Measurements from ENCODE around the gene ATP1A3. TPM values are rescaled to one million over a fixed set of nuclear protein-coding genes. Genes with fewer than 3 reads are reported as not detected.
A peak's percentile ranks its signal among the peaks of the same experiment; 100 is the strongest.
"Not testable (repeated sequence)": the region's sequence is repeated elsewhere in the genome, so short reads cannot be mapped to it uniquely, and the experiment has no call there.

Gene ATP1A3
- polyA plus RNA-seq, 6 donors from 2014 or later: 0.29 to 1.1 (median 0.45) TPM; not detected in 1

- Mint-ChIP-seq H3K27ac (peak overlapping the region; percentile 64 to 99 (median 97)), H3K4me3 (peak overlapping the region; percentile 75 to 96 (median 88)), H3K27me3 (no peaks in the 10 kb centered on the region), H3K36me3 (no peaks in the 10 kb centered on the region), H3K9me3 (no peaks in the 10 kb centered on the region), H3K4me1 (peaks cover 61 to 70% (median 64%) of the 10 kb centered on the region in 3 donors)
- no peak for DNase-seq
- ATAC-seq (ENCODE audit: low read depth in 2 of 2): no peak
These were observed 52.4 kb downstream of the ATP1A3 start for GRCh38 chr19:41941410-41942202.

- DNase-seq (peak; percentile 49), ATAC-seq (ENCODE audit: low read depth in 2 of 2) (no peak)
- Mint-ChIP-seq H3K9me3 (no peaks in the 10 kb centered on the region), H3K27ac (peak overlapping the region; percentile 80 to 99 (median 97)), H3K4me3 (peak overlapping the region; percentile 78 to 96 (median 92)), H3K36me3 (no peaks in the 10 kb centered on the region), H3K27me3 (no peaks in the 10 kb centered on the region), H3K4me1 (peaks cover 60 to 70% (median 63%) of the 10 kb centered on the region in 3 donors)
These were observed 53.2 kb downstream of the ATP1A3 start for GRCh38 chr19:41940731-41941409.

- ATAC-seq (ENCODE audit: low read depth in 2 of 2): peak; percentile 63 to 65
- no peaks in the 10 kb centered on the region for H3K9me3 Mint-ChIP-seq
- H3K27me3 Mint-ChIP-seq: peaks cover 0 to 6% (median 4%) of the 10 kb centered on the region in 3 donors
- H3K36me3 Mint-ChIP-seq: no peaks in the 10 kb centered on the region
- peak; percentile 83 for DNase-seq
- H3K4me3 Mint-ChIP-seq: peak overlapping the region; percentile 78 to 96 (median 92)
- H3K27ac Mint-ChIP-seq: peak overlapping the region; percentile 80 to 99 (median 96)
- H3K4me1 Mint-ChIP-seq: peaks cover 58 to 67% (median 59%) of the 10 kb centered on the region in 3 donors
These were observed 53.9 kb downstream of the ATP1A3 start for GRCh38 chr19:41939861-41940730.

- not testable (repeated sequence) for ATAC-seq (ENCODE audit: low read depth in 2 of 2); DNase-seq; H3K9me3 Mint-ChIP-seq; H3K36me3 Mint-ChIP-seq; H3K27me3 Mint-ChIP-seq
- H3K4me1 Mint-ChIP-seq: peaks cover 57 to 67% (median 59%) of the 10 kb centered on the region in 3 donors
- H3K4me3 Mint-ChIP-seq: peak overlapping the region in 4 of 8 donors; percentile 47 to 91 (median 82)
- peak overlapping the region in 4 of 6 donors; percentile 9 to 99 (median 62) for H3K27ac Mint-ChIP-seq
These were observed 54.8 kb downstream of the ATP1A3 start for GRCh38 chr19:41939209-41939608.

GRCh38 chr19:41937525-41938468 is 56.2 kb downstream of the ATP1A3 start:
- Mint-ChIP-seq H3K9me3 (no peaks in the 10 kb centered on the region), H3K27me3 (peaks cover 0 to 8% (median 8%) of the 10 kb centered on the region in 3 donors), H3K36me3 (no peaks in the 10 kb centered on the region), H3K27ac (peak overlapping the region; percentile 43 to 92 (median 76)), H3K4me3 (peak overlapping the region in 7 of 8 donors; percentile 4 to 85 (median 22)), H3K4me1 (peaks cover 54 to 64% (median 63%) of the 10 kb centered on the region in 3 donors)
- ATAC-seq (ENCODE audit: low read depth in 2 of 2) (no peak), DNase-seq (no peak)

- no peak for ATAC-seq (ENCODE audit: low read depth in 2 of 2)
- H3K4me1 Mint-ChIP-seq: peaks cover 55 to 63% (median 59%) of the 10 kb centered on the region in 3 donors
- H3K27me3 Mint-ChIP-seq: peaks cover 0 to 8% (median 8%) of the 10 kb centered on the region in 3 donors
- peak overlapping the region in 4 of 6 donors; percentile 61 to 92 (median 80) for H3K27ac Mint-ChIP-seq
- H3K36me3 Mint-ChIP-seq: no peaks in the 10 kb centered on the region
- H3K9me3 Mint-ChIP-seq: no peaks in the 10 kb centered on the region
- H3K4me3 Mint-ChIP-seq: peak overlapping the region in 3 of 8 donors; percentile 1 to 44 (median 32)
- no peak for DNase-seq
These were observed 57.1 kb downstream of the ATP1A3 start for GRCh38 chr19:41936961-41937360.

GRCh38 chr19:41936416-41936850 is 57.6 kb downstream of the ATP1A3 start:
- H3K4me1 Mint-ChIP-seq: peaks cover 53 to 59% (median 55%) of the 10 kb centered on the region in 3 donors

GRCh38 chr19:41935760-41936415 is 58.1 kb downstream of the ATP1A3 start:
- H3K4me3 Mint-ChIP-seq: peak overlapping the region in 1 of 8 donors; percentile 42
- peak overlapping the region in 1 of 6 donors; percentile 92 for H3K27ac Mint-ChIP-seq
- peaks cover 0 to 8% (median 8%) of the 10 kb centered on the region in 3 donors for H3K27me3 Mint-ChIP-seq
- no peak for DNase-seq
- no peaks in the 10 kb centered on the region for H3K36me3 Mint-ChIP-seq
- ATAC-seq (ENCODE audit: low read depth in 2 of 2): no peak
- no peaks in the 10 kb centered on the region for H3K9me3 Mint-ChIP-seq
- H3K4me1 Mint-ChIP-seq: peaks cover 54 to 60% (median 55%) of the 10 kb centered on the region in 3 donors

More at GRCh38 chr19:41936416-41936850, 57.6 kb downstream of the ATP1A3 start:
- Mint-ChIP-seq H3K9me3 (no peaks in the 10 kb centered on the region), H3K27me3 (peaks cover 0 to 8% (median 8%) of the 10 kb centered on the region in 3 donors), H3K36me3 (no peaks in the 10 kb centered on the region), H3K4me3 (peak overlapping the region in 3 of 8 donors; percentile 1 to 44 (median 39)), H3K27ac (peak overlapping the region in 5 of 6 donors; percentile 61 to 92 (median 79))
- ATAC-seq (ENCODE audit: low read depth in 2 of 2) (no peak), DNase-seq (no peak)

GRCh38 chr19:41934849-41935374 is 59.1 kb downstream of the ATP1A3 start:
- H3K36me3 Mint-ChIP-seq: no peaks in the 10 kb centered on the region
- ATAC-seq (ENCODE audit: low read depth in 2 of 2): peak; percentile 80 to 83
- no peaks in the 10 kb centered on the region for H3K9me3 Mint-ChIP-seq
- H3K27me3 Mint-ChIP-seq: peaks cover 0 to 8% (median 8%) of the 10 kb centered on the region in 3 donors
- DNase-seq: peak; percentile 81
- H3K4me3 Mint-ChIP-seq: peak overlapping the region in 7 of 8 donors; percentile 26 to 82 (median 43)
- peak overlapping the region; percentile 88 to 97 (median 93) for H3K27ac Mint-ChIP-seq
- peaks cover 57 to 63% (median 60%) of the 10 kb centered on the region in 3 donors for H3K4me1 Mint-ChIP-seq

- ATAC-seq (ENCODE audit: low read depth in 2 of 2): no peak
- Mint-ChIP-seq H3K4me1 (peaks cover 64 to 69% (median 69%) of the 10 kb centered on the region in 3 donors), H3K27ac (peak overlapping the region in 5 of 6 donors; percentile 72 to 95 (median 88))
These were observed 60.2 kb downstream of the ATP1A3 start for GRCh38 chr19:41933693-41934426.

More at GRCh38 chr19:41933693-41934426, 60.2 kb downstream of the ATP1A3 start:
- Mint-ChIP-seq H3K4me3 (peak overlapping the region in 6 of 8 donors; percentile 10 to 78 (median 49)), H3K27me3 (peaks cover 2 to 8% (median 8%) of the 10 kb centered on the region in 3 donors), H3K36me3 (no peaks in the 10 kb centered on the region), H3K9me3 (no peaks in the 10 kb centered on the region)
- DNase-seq: no peak
